ENCODE measurements around the gene RCN2.
"Not testable (repeated sequence)": the region's sequence is repeated elsewhere in the genome, so short reads cannot be mapped to it uniquely, and the experiment has no call there.

Gene RCN2, protein sequence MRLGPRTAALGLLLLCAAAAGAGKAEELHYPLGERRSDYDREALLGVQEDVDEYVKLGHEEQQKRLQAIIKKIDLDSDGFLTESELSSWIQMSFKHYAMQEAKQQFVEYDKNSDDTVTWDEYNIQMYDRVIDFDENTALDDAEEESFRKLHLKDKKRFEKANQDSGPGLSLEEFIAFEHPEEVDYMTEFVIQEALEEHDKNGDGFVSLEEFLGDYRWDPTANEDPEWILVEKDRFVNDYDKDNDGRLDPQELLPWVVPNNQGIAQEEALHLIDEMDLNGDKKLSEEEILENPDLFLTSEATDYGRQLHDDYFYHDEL
- 24.9 to 76.6 (median 51.3) reads per million in 9 experiments for total RNA-seq

DNA sequence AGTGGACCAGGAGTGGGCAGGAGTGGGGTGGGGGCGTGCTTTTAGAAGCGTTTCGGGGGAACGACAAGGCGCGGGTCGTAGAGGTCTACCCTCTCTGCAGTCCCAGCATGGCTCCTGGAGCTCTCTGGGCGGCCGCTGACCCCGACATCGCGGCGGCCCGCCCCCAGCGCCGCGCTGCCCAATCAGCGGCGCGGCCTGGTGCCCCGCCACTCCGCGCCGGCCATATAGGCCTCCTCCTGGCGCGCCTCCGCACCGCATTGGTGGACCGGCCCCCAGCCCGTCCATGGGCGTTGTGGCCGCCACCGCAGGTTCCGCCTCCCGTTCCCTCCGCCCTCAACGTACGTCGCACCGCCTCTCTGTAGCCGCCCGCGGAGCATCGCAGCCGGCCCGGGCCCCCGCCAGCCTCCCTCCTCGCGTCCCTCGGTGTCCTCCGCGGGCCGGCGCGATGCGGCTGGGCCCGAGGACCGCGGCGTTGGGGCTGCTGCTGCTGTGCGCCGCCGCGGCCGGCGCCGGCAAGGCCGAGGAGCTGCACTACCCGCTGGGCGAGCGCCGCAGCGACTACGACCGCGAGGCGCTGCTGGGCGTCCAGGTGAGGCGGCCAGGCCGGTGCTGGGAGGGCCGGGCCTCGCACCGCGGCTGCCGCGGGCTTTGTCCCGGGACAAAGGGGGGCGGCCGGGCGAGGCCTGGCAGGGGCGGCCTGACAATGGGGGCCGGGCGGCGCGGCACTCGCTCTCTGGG is at the start of gene RCN2:
RCN2 (plus strand) TSS at position 353 of the 738 bp plus-strand sequence; CDS start at position 446, 93 bp downstream.
- ATAC-seq (replicated peaks) = peak; percentile 97

DNA sequence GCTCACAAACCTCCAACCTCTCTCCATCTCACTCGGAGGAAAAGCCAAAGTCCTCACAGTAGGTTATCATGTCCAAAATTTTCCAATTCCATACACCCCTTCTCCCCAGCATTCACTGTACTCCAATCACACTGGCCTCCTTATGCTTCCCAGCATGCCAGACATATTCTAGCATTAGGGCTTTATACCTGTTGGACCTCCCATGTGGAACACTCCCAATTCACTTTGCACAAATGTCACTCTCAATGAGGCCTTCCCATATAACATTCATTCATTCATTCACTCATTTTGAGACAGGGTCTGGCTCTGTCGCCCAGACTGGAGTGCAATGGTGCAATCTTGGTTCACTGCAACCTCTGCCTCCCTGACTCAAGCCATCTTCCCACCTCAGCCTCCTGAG is 46.3 kb upstream of the RCN2 start:
- H3K27me3 Mint-ChIP-seq = no peaks in the 10 kb centered on the region
- peak overlapping the region in 1 of 2 donors; percentile 32 for H3K27ac Mint-ChIP-seq
- H3K9me3 Mint-ChIP-seq = no peaks in the 10 kb centered on the region
- peaks cover 25 to 33% of the 10 kb centered on the region in 2 donors for H3K4me1 Mint-ChIP-seq (ENCODE audit: low read depth in 2 of 2)
- H3K36me3 Mint-ChIP-seq (ENCODE audit: insufficient read depth) = peaks cover 16% of the 10 kb centered on the region
- no peak overlapping the region for H3K4me3 Mint-ChIP-seq
- DNase-seq = no peak
- ATAC-seq (replicated peaks) = no peak

More for the DNA sequence above, at the start of gene RCN2:
- H3K27me3 Mint-ChIP-seq = no peaks in the 10 kb centered on the region
- DNase-seq = peak; percentile 89 to 92 (median 89)
- no peaks in the 10 kb centered on the region for H3K9me3 Mint-ChIP-seq
- peaks cover 11% of the 10 kb centered on the region for H3K36me3 Mint-ChIP-seq (ENCODE audit: insufficient read depth)
- H3K4me1 Mint-ChIP-seq (ENCODE audit: low read depth in 2 of 2) = peaks cover 13 to 23% of the 10 kb centered on the region in 2 donors
- peak within 1 kb of the TSS; percentile 84 to 85 for H3K27ac Mint-ChIP-seq
- peak within 1 kb of the TSS; percentile 83 to 84 for H3K4me3 Mint-ChIP-seq

DNA sequence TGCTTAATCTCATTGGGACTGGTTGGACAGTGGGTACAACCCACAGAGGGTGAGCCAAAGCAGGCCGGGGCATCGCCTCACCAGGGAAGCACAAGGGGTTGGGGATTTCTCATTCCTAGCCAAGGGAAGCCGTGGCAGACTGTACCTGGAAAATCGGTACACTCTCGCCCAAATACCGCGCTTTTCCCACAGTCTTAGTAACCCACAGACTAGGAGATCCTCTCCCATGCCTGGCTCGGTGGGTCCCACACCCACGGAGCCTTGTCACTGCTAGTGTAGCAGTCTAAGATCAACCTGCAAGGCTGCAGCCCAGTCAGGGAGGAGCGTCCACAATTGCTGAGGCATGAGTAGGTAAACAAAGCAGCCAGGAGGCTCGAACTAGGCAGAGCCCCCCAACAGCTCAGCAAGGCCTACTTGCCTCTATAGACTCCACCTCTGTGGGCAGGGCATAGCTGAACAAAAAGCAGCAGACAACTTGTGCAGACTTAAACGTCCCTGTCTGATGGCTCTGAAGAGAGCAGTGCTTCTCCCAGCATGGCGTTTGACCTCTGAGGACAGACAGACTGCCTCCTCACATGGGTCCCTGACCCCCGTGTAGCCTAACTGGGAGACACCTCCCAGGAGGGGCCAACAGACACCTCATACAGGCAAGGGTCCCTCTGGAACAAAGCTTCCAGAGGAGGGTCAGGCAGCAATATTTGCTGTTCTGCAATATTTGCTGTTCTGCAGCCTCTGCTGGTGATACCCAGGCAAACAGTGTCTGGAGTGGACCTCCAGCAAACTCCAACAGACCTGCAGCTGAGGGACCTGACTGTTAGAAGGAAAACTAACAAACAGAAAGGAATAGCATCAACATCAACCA is 44.0 kb upstream of the RCN2 start:
- not testable (repeated sequence) for ATAC-seq (replicated peaks); DNase-seq; H3K27me3 Mint-ChIP-seq; H3K36me3 Mint-ChIP-seq (ENCODE audit: insufficient read depth); H3K4me3 Mint-ChIP-seq; H3K9me3 Mint-ChIP-seq; H3K27ac Mint-ChIP-seq
- peaks cover 27 to 42% of the 10 kb centered on the region in 2 donors for H3K4me1 Mint-ChIP-seq (ENCODE audit: low read depth in 2 of 2)

DNA sequence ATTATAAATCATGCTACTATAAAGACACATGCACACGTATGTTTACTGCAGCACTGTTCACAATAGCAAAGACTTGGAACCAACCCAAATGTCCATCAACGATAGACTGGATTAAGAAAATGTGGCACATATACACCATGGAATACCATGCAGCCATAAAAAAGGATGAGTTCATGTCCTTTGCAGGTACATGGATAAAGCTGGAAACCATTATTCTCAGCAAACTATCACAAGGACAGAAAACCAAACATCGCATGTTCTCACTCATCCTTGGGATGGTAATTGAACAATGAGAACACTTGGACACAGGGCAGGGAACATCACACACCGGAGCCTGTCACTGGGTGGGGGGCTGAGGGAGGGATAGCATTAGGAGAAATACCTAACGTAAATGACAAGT is 38.7 kb upstream of the RCN2 start:
- not testable (repeated sequence) for H3K27ac Mint-ChIP-seq; H3K4me3 Mint-ChIP-seq; H3K36me3 Mint-ChIP-seq (ENCODE audit: insufficient read depth); ATAC-seq (replicated peaks); DNase-seq; H3K9me3 Mint-ChIP-seq; H3K27me3 Mint-ChIP-seq
- H3K4me1 Mint-ChIP-seq (ENCODE audit: low read depth in 2 of 2) = peaks cover 27 to 46% of the 10 kb centered on the region in 2 donors

DNA sequence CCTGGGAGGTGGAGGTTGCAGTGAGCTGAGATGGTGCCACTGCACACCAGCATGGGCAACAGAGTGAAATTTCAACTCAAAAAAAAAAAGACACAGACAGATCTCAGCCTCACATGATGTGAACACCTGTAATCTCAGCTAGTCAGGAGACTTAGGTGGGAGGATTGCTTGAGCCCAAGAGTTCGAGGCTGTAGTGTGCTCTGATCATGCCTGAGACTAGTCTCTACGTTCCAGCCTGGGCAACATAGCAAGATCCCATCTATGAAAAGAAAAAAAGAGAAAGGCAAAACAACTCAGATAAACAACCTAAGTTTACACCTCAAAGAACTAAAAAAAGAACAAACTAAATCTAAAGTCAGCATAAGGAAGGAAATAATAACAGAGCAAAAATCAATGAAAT is 37.4 kb upstream of the RCN2 start:
- H3K4me3 Mint-ChIP-seq = no peak overlapping the region
- peaks cover 18 to 46% of the 10 kb centered on the region in 2 donors for H3K4me1 Mint-ChIP-seq (ENCODE audit: low read depth in 2 of 2)
- H3K36me3 Mint-ChIP-seq (ENCODE audit: insufficient read depth) = peaks cover 7% of the 10 kb centered on the region
- DNase-seq (no peak), ATAC-seq (replicated peaks) (no peak)
- no peak overlapping the region for H3K27ac Mint-ChIP-seq
- H3K9me3 Mint-ChIP-seq = no peaks in the 10 kb centered on the region
- no peaks in the 10 kb centered on the region for H3K27me3 Mint-ChIP-seq

DNA sequence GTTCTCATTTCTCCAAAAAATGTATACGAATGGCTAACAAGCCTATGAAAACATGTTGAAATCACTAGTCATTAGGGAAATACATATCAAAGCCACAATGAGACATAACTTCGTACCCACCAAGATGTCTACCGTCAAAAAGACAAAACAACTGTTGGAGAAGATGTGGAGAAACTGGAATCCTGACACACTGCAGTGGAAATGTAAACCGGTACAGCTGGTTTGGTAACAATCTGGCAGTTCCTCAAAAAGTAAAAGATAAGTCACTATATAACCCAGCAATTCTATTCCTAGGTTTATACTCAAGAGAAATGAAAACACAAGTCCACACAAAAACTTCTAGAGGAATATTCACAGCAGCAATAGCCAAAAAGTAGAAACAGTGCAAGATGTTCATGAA is 33.4 kb upstream of the RCN2 start:
- DNase-seq (no peak), ATAC-seq (replicated peaks) (no peak)
- Mint-ChIP-seq H3K9me3 (no peaks in the 10 kb centered on the region), H3K27ac (no peak overlapping the region), H3K36me3 (ENCODE audit: insufficient read depth) (peaks cover 7% of the 10 kb centered on the region), H3K27me3 (no peaks in the 10 kb centered on the region), H3K4me3 (no peak overlapping the region), H3K4me1 (ENCODE audit: low read depth in 2 of 2) (peaks cover 9 to 23% of the 10 kb centered on the region in 2 donors)

DNA sequence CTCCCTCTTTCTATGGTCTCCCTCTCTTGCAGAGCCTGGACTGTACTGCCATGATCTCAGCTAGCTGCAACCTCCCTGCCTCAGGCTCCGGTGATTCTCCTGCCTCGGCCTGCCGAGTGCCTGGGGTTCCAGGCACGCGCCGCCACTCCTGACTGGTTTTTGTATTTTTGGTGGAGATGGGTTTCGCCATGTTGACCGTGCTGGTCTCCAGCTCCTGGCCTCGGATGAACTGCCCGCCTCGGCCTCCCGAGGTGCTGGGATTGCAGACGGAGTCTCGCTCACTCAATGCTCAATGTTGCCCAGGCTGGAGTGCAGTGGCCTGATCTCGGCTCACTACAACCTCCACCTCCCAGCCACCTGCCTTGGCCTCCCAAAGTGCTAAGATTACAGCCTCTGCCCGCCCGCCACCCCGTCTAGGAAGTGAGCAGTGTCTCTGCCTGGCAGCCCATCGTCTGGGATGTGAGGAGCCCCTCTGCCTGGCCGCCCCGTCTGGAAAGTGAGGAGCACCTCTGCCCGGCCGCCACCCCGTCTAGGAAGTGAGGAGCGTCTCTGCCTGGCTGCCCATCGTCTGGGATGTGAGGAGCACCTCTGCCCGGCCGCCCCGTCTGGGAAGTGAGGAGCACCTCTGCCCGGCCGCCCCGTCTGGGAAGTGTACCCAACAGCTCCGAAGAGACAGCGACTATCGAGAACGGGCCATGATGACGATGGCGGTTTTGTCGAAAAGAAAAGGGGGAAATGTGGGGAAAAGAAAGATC is 32.2 kb upstream of the RCN2 start:
- not testable (repeated sequence) for H3K4me3 Mint-ChIP-seq; H3K36me3 Mint-ChIP-seq (ENCODE audit: insufficient read depth); ATAC-seq (replicated peaks); H3K27ac Mint-ChIP-seq; H3K9me3 Mint-ChIP-seq; DNase-seq; H3K27me3 Mint-ChIP-seq
- peaks cover 12 to 30% of the 10 kb centered on the region in 2 donors for H3K4me1 Mint-ChIP-seq (ENCODE audit: low read depth in 2 of 2)

DNA sequence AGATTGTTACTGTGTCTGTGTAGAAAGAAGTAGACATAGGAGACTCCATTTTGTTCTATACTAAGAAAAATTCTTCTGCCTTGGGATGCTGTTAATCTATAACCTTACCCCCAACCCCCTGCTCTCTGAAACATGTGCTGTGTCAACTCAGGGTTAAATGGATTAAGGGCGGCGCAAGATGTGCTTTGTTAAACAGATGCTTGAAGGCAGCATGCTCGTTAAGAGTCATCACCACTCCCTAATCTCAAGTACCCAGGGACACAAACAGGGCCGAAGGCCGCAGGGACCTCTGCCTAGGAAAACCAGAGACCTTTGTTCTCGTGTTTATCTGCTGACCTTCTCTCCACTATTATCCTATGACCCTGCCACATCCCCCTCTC is 31.6 kb upstream of the RCN2 start:
- H3K9me3 Mint-ChIP-seq; H3K27me3 Mint-ChIP-seq; H3K27ac Mint-ChIP-seq; ATAC-seq (replicated peaks); H3K4me3 Mint-ChIP-seq; H3K36me3 Mint-ChIP-seq (ENCODE audit: insufficient read depth); DNase-seq: not testable (repeated sequence)
- peaks cover 13 to 30% of the 10 kb centered on the region in 2 donors for H3K4me1 Mint-ChIP-seq (ENCODE audit: low read depth in 2 of 2)

DNA sequence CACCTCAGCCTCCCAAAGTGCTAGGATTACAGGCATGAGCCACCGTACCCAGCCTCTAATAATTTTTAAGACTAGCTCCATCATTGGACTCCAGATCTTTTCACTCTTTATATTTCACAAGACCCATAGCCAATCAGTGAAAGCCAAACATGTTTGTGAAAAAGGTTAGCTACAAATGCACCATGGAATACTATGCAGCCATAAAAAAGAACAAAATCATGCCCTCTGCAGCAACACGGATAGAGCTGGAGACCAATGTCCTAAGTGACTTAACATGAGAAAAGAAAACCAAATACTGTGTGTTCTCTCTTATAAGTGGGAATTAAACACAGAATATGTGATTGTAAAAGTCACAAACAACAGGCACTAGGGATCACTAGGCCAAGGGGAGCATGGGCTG is 29.6 kb upstream of the RCN2 start:
- H3K4me3 Mint-ChIP-seq = no peak overlapping the region
- no peaks in the 10 kb centered on the region for H3K9me3 Mint-ChIP-seq
- no peak overlapping the region for H3K27ac Mint-ChIP-seq
- H3K4me1 Mint-ChIP-seq (ENCODE audit: low read depth in 2 of 2) = peaks cover 14 to 37% of the 10 kb centered on the region in 2 donors
- H3K36me3 Mint-ChIP-seq (ENCODE audit: insufficient read depth) = no peaks in the 10 kb centered on the region
- DNase-seq (no peak), ATAC-seq (replicated peaks) (no peak)
- H3K27me3 Mint-ChIP-seq = no peaks in the 10 kb centered on the region

DNA sequence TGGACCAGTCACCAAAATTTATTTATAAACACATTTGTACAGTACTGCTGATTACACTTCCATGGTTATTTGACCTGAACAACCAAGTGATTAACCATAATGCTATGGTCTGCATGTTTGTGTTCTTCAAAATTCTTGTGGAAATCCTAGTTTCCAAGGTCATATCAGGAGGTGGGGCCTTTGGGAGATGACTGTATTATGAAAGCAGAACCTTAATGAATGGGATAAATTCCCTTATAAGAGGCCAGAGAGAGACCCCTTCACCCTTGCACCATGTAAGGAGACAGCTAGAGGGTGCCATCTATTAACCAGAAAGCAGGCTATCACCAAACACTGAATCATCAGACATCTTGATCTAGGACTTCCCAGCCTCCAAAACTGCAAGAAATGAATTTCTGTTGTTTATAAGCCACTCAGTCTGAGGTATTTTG is 28.3 kb upstream of the RCN2 start:
- no peak for DNase-seq
- Mint-ChIP-seq H3K27ac (peak overlapping the region; percentile 93 to 96), H3K9me3 (no peaks in the 10 kb centered on the region), H3K4me3 (peak overlapping the region in 1 of 2 donors; percentile 88), H3K27me3 (no peaks in the 10 kb centered on the region), H3K4me1 (ENCODE audit: low read depth in 2 of 2) (peaks cover 14 to 30% of the 10 kb centered on the region in 2 donors), H3K36me3 (ENCODE audit: insufficient read depth) (no peaks in the 10 kb centered on the region)
- peak; percentile 27 for ATAC-seq (replicated peaks)

DNA sequence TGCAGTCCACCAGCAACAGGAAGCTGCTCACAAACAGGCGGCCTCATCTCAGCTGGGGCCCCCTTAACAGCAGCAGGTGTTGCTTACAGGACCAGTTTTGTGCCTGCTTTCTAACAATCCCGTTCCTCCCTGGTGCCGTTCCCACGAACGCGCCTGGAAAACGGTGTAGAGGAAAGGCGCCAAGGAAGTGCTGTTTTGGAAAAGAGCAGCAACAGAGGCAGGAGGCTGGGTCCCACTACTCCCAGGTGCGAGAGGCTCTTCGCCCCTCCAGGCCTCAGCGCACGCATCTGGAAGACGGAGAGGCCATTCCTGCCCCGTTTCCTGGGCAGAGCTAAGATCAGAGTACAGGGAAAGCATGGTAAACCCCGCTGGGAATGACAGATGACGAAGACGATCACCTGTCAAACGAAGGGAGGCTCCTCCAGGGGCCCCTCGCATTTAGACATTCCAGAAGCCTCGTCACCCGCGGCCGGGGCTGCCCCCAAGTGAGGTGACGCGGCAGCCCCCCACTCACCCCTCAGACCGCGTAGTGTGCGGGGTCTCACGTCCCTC is 27.0 kb upstream of the RCN2 start:
- Mint-ChIP-seq H3K36me3 (ENCODE audit: insufficient read depth) (no peaks in the 10 kb centered on the region), H3K4me1 (ENCODE audit: low read depth in 2 of 2) (peaks cover 14 to 24% of the 10 kb centered on the region in 2 donors), H3K27ac (peak overlapping the region; percentile 93 to 96), H3K4me3 (peak overlapping the region; percentile 88 to 91), H3K27me3 (no peaks in the 10 kb centered on the region), H3K9me3 (no peaks in the 10 kb centered on the region)
- DNase-seq (peak in 2 of 3 experiments; percentile 2 to 21), ATAC-seq (replicated peaks) (peak; percentile 3)

DNA sequence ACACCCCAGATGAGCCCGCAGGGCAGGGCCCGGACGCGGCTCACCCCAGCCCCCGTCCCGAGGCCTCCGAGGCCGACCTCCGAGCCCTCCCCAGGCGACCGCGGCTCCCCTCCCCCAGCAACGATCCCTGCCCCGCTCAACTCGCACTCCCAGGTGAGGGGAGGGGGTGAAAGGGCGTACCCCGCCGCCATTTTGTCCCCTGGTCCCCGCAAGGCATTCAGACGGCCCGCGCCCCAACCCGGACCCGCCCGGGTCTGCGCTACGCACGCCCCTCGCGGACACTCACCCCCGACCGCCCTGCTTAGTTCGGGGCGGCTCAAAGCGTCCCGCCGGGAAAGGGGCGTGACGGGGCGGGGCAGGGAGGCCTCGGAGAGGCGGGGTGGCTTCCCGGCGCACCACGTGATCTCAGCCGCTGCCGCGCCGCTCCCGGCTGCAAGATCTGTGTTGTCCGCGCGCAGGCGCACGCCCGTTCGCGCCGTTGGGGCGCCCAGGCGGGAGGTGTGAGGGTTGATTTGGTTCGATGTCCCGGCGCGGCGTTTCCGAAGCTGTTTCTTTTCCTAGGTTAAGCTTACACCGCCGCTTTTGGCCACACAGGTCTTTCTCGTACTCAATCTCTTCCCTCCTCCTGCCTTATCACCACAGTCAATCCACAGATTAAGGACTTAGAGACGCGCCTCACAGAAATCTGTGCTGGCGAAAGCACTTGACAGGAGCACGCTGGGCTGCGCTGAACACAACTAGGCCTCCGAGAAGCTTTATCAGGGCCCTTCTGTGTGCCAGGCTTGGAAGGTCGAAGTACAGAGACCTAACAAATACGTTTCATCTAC is 26.3 kb upstream of the RCN2 start, which contains the start of gene SCAPER:
SCAPER (minus strand) TSS at position 328 of the 827 bp plus-strand sequence. CDS start 21,523 bp downstream, outside the sequence.
- no peaks in the 10 kb centered on the region for H3K36me3 Mint-ChIP-seq (ENCODE audit: insufficient read depth)
- peaks cover 14 to 24% of the 10 kb centered on the region in 2 donors for H3K4me1 Mint-ChIP-seq (ENCODE audit: low read depth in 2 of 2)
- ATAC-seq (replicated peaks) (peak; percentile 89), DNase-seq (peak; percentile 81)
- no peaks in the 10 kb centered on the region for H3K27me3 Mint-ChIP-seq
- H3K4me3 Mint-ChIP-seq = peak within 1 kb of the TSS; percentile 88 to 91
- H3K9me3 Mint-ChIP-seq = no peaks in the 10 kb centered on the region
- H3K27ac Mint-ChIP-seq = peak within 1 kb of the TSS; percentile 93 to 96

Measured in effector memory CD8-positive, alpha-beta T cell (primary cell).